Esophagus muscularis mucosa (tissue), 4 donors: ENCODE measurements around the gene MRPL14.

Source experiments
- CTCF ChIP-seq, 3 experiments: fragments of 200-600 bp in 2 of 3; fragments of 450-650 bp in 1 of 3; sonication (generic) in 2 of 3; IDR thresholded peaks; one replicate each; pipeline ENCODE4 v1.5.1; 2017 to 2019; ENCODE audit warnings: antibody characterized with exemption in 3 of 3, mild to moderate bottlenecking in 2 of 3, moderate library complexity in 1 of 3
- EP300 ChIP-seq: sonication (generic); formaldehyde crosslinking; IDR thresholded peaks from one replicate; pipeline ENCODE4 v1.6.1; 2017; ENCODE audit warnings: antibody characterized with exemption
- POLR2A ChIP-seq: fragments of 450-650 bp; IDR thresholded peaks from one replicate; pipeline ENCODE4 v1.6.1; 2017; ENCODE audit warnings: antibody characterized with exemption, moderate library complexity, mild to moderate bottlenecking, low read depth
- POLR2AphosphoS5 ChIP-seq, 2 donors: sonication (generic); formaldehyde crosslinking; IDR thresholded peaks; one replicate each; pipeline ENCODE4 v1.6.1; 2017; ENCODE audit warnings: antibody characterized with exemption in 2 of 2

- TF ChIP-seq CTCF (IDR thresholded peaks at IDR 0.05) (no peak), EP300 (no peak), POLR2A (no peak), POLR2AphosphoS5 (IDR thresholded peaks at IDR 0.05) (no peak)
Measured at GRCh38 chr6:44115866-44116265, 11.4 kb downstream of the MRPL14 start.
